K562 (cell line): ENCODE data around the gene MRPL55. TPM values are rescaled to one million over a fixed set of nuclear protein-coding genes. Genes with fewer than 3 reads are reported as not detected.

Experiments
- ATAC-seq: fragments of 200-7000 bp; cut with Tn5 transposase; 3 replicates; pipeline ENCODE4 v1.9.1; 2020; ENCODE audit warnings: moderate library complexity
- BruUV-seq: library from RNA; stranded (reverse); fragments of 400-500 nt; replicated peaks from 2 replicates; lab custom pipeline; 2021; lab: Mats Ljungman, UMichigan
- CTCF ChIA-PET: fragments of 300-600 bp; formaldehyde crosslinking; extraction: SDS; loops from one replicate; lab custom pipeline; 2021; ENCODE audit warnings: low intra/inter-chr PET ratio; lab: Yijun Ruan, JAX
- POLR2A ChIA-PET: fragments of 300-600, 350-650 bp; sonication (Branson Sonifier 250); formaldehyde crosslinking; extraction: SDS; loops from one replicate; lab custom pipeline; 2021; ENCODE audit warnings: antibody characterized with exemption, inconsistent platforms; lab: Yijun Ruan, JAX
- DNase-seq, 4 experiments: peaks; one replicate each; pipeline versions ENCODE4 v3.0.0 to v3.0.0-alpha.2; 2011 to 2018; ENCODE audit warnings: low spot score in 3 of 4, mixed read lengths in 3 of 4; ENCODE audit errors: extremely low read depth in 1 of 4
- FAIRE-seq: peaks from 2 replicates; lab custom pipeline; 2011; peaks lifted over from hg19 to GRCh38; lab: Jason Lieb, UNC
- H2AFZ ChIP-seq: 2 replicates; pipeline ENCODE4 v1.6.0; 2011; ENCODE audit warnings: low read depth, low read length, control low read depth, inconsistent platforms
- H3K27ac ChIP-seq: fragments of 200-600 bp; 3 replicates; pipeline ENCODE4 v1.8.0; 2011; ENCODE audit warnings: low read depth, mild to moderate bottlenecking, control low read depth, inconsistent platforms, low read length, moderate library complexity, mixed read lengths; ENCODE audit errors: extremely low read depth
- H3K27me3 ChIP-seq, 2 experiments: fragments of 300-600 bp in 1 of 2; 2 replicates in 1 of 2; 3 replicates in 1 of 2; pipeline versions ENCODE4 v1.6.0 to v1.8.0; 2011; ENCODE audit warnings: inconsistent platforms in 2 of 2, low read length in 2 of 2, mild to moderate bottlenecking in 1 of 2, mixed read lengths in 1 of 2, moderate library complexity in 1 of 2; ENCODE audit not compliant: control insufficient read depth in 2 of 2, insufficient read depth in 2 of 2
- H3K36me3 ChIP-seq: fragments of 300-600 bp; 3 replicates; pipeline ENCODE4 v1.8.0; 2011; ENCODE audit warnings: mild to moderate bottlenecking, low read length, inconsistent platforms; ENCODE audit not compliant: control insufficient read depth, insufficient read depth
- H3K4me1 ChIP-seq, 2 experiments: fragments of 200-600 bp in 1 of 2; replicated peaks in 1 of 2; 2 replicates in 1 of 2; 3 replicates in 1 of 2; pipeline versions ENCODE4 v1.5.1 to v1.8.0; 2011; ENCODE audit warnings: inconsistent platforms in 2 of 2, low read length in 2 of 2, mild to moderate bottlenecking in 1 of 2, mixed read lengths in 1 of 2, moderate library complexity in 1 of 2; ENCODE audit not compliant: control insufficient read depth in 2 of 2, insufficient read depth in 2 of 2
- H3K4me2 ChIP-seq: 2 replicates; pipeline ENCODE4 v1.6.1; 2011; ENCODE audit warnings: low read length, control low read depth, inconsistent platforms, mixed read lengths; ENCODE audit not compliant: insufficient read depth
- H3K4me3 ChIP-seq: fragments of 200-600 bp; sonication (generic), shearing (Covaris generic); 2 replicates; pipeline ENCODE4 v1.5.1; 2016; ENCODE audit warnings: control low read depth, inconsistent platforms
- H3K79me2 ChIP-seq: fragments of 200-600 bp; 3 replicates; pipeline ENCODE4 v1.8.0; 2011; ENCODE audit warnings: low read length, inconsistent platforms; ENCODE audit not compliant: control insufficient read depth, insufficient read depth
- H3K9ac ChIP-seq, 2 experiments: 2 replicates each; pipeline versions ENCODE4 v1.6.0 to v1.6.1; 2011; ENCODE audit warnings: low read depth in 2 of 2, low read length in 2 of 2, control low read depth in 1 of 2, inconsistent platforms in 1 of 2, mild to moderate bottlenecking in 1 of 2, mixed read lengths in 1 of 2; ENCODE audit not compliant: insufficient read depth in 1 of 2
- H3K9me1 ChIP-seq: one replicate; pipeline ENCODE4 v1.6.0; 2011; ENCODE audit warnings: inconsistent platforms, mild to moderate bottlenecking, low read length, moderate library complexity; ENCODE audit not compliant: control insufficient read depth, insufficient read depth
- H3K9me3 ChIP-seq: replicated peaks from 2 replicates; pipeline ENCODE4 v1.5.1; 2011; ENCODE audit warnings: low read depth, low read length, inconsistent platforms; ENCODE audit not compliant: control insufficient read depth, insufficient read depth
- H4K20me1 ChIP-seq: replicated peaks from 2 replicates; pipeline ENCODE4 v1.6.1; 2011; ENCODE audit warnings: low read length, inconsistent platforms, mixed read lengths; ENCODE audit not compliant: control insufficient read depth, insufficient read depth
- ASH1L ChIP-seq: fragments of 450-650 bp; IDR thresholded peaks from 2 replicates; pipeline ENCODE4 v1.6.1; 2018; ENCODE audit warnings: borderline replicate concordance, mild to moderate bottlenecking, low read depth; ENCODE audit not compliant: partially characterized antibody
- BMI1 ChIP-seq: fragments of 150-350 bp; IDR thresholded peaks from 2 replicates; pipeline ENCODE4 v1.6.1; 2014; ENCODE audit warnings: low read length
- ELK1 ChIP-seq: sonication (generic); formaldehyde crosslinking; IDR thresholded peaks from 2 replicates; pipeline ENCODE4 v1.8.1; 2022; ENCODE audit warnings: missing genetic modification reagents
- EP300 ChIP-seq: IDR thresholded peaks from 2 replicates; pipeline ENCODE4 v1.6.1; 2012; ENCODE audit warnings: low read length, improper control_type of control experiment
- POLR2G ChIP-seq: fragments of 200-400 bp; formaldehyde crosslinking; IDR thresholded peaks from 2 replicates; pipeline ENCODE4 v1.6.1; 2017; ENCODE audit warnings: low read depth, mild to moderate bottlenecking, antibody characterized with exemption, low read length, moderate library complexity
- RBFOX2 ChIP-seq: fragments of 200-400 bp; formaldehyde crosslinking; IDR thresholded peaks from 2 replicates; pipeline ENCODE4 v1.6.1; 2017; ENCODE audit warnings: low read depth, mild to moderate bottlenecking, low read length, moderate library complexity
- SLC30A9 ChIP-seq: fragments of 250-450 bp; sonication (Bioruptor Pico); IDR thresholded peaks from 2 replicates; pipeline ENCODE4 v1.8.0; 2022; ENCODE audit warnings: mild to moderate bottlenecking, moderate library complexity
- TBP ChIP-seq: optimal IDR thresholded peaks from 2 replicates; pipeline ENCODE3; 2011; ENCODE audit warnings: low read depth, low read length, improper control_type of control experiment
- ZNF175 ChIP-seq: fragments of 200-800 bp; sonication (Bioruptor generic); IDR thresholded peaks from 2 replicates; pipeline ENCODE4 v1.6.1; 2016; ENCODE audit warnings: low read depth, mild to moderate bottlenecking, missing genetic modification characterization, missing compliant biosample characterization
- ZNF511 ChIP-seq: sonication (generic); formaldehyde crosslinking; IDR thresholded peaks from 2 replicates; pipeline ENCODE4 v1.8.0; 2022; ENCODE audit warnings: mild to moderate bottlenecking, missing genetic modification reagents
- ZNF561 ChIP-seq: fragments of 450-650 bp; formaldehyde crosslinking; conservative IDR thresholded peaks from 2 replicates; pipeline ENCODE4 v1.4.0; 2020; ENCODE audit warnings: mild to moderate bottlenecking, moderate library complexity
- WGBS: fragments of 100-300 bp; shearing (Covaris generic); methylation state at CpG from one replicate; pipeline ENCODE4 v1.1.6; 2016; ENCODE audit warnings: low coverage, mixed read lengths; ENCODE audit not compliant: insufficient coverage; ENCODE audit errors: missing lambda C conversion rate; 5-methylcytosine and 5-hydroxymethylcytosine counted together
- in situ Hi-C: fragments of 300-500 bp; cut with MboI; formaldehyde crosslinking; loops from 4 replicates; pipeline ENCODE4 v1.15.0; 2018; ENCODE audit warnings: inconsistent platforms, mixed read lengths
- intact Hi-C: fragments of 100-400 bp; cut with micrococcal nuclease; formaldehyde crosslinking; loops from 2 replicates; pipeline ENCODE4 v1.14.2; 2022
- polyA plus RNA-seq, 8 experiments: library from polyadenylated mRNA; depleted of rRNA in 4 of 8; stranded (reverse) in 5 of 8; unstranded in 3 of 8; fragments of >200 nt; fragmentation: Nextera tagmentation in 2 of 8; fragmentation: Illumina TruSeq in 1 of 8; extraction: Ambion mirVana in 2 of 8; extraction: Trizol in 1 of 8; gene quantifications; 2 replicates each; pipeline versions ENCODE4 v1.2.1 to v1.2.3, GENCODE V29; 2011 to 2014; ENCODE audit warnings: inconsistent platforms in 1 of 8, missing spikeins in 1 of 8
- total RNA-seq, 7 experiments: library from RNA; depleted of rRNA in 6 of 7; stranded (reverse); fragments of >200 nt in 6 of 7; fragmentation: Illumina TruSeq in 2 of 7; extraction: Trizol in 2 of 7; gene quantifications; 2 replicates each; pipeline versions ENCODE4 v1.2.1 to v1.2.3, GENCODE V29; 2011 to 2021; ENCODE audit warnings: low replicate concordance in 1 of 7
- TF ChIP-seq, protein P1 (sequence below): fragments of 450-650 bp; formaldehyde crosslinking; IDR thresholded peaks from 2 replicates; pipeline ENCODE4 v1.4.0; 2020; ENCODE audit warnings: mild to moderate bottlenecking
- TF ChIP-seq, protein P2 (sequence below): sonication (generic); formaldehyde crosslinking; IDR thresholded peaks from 2 replicates; pipeline ENCODE4 v1.8.1; 2023; ENCODE audit warnings: mild to moderate bottlenecking, missing genetic modification reagents

Gene MRPL55
- total and polyA plus RNA-seq, 9 of the 15 experiments (the other 6 are each of a cell fraction or from before 2014, with no cell fraction given) = 34.9 to 228 (median 81.0) TPM

DNA sequence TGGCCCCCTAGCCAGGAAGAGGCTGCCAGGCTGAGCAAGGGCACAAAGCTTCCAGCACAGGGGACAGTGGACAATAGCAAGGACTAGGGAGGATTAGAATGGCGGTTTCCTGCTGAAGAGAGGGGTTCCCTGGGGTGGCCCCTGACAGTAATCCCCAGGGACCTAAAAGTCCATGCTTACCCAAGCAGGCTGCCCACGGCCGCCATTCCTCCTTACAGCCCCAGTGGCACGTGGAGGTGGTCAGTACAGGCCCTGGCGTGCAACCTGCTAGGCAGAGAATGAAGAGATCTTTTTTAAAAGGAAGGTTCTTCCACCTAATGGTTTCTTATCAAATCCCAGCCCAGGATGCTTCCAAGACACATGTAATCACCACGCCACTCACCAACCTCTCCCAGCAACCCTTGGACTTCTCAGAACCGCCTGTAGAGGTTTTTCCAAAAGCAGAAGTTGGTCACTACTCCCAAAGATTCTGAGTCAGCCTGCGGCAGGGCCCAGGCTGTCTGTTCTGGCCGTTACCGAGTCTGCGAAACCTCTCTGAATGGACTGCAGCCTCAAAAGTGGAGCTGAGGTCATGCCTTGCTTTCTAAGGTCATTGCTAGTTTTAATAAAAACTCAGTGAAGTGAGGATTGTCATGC is 926 bp downstream of the MRPL55 start (continued):
- TF ChIP-seq, protein P1, sequence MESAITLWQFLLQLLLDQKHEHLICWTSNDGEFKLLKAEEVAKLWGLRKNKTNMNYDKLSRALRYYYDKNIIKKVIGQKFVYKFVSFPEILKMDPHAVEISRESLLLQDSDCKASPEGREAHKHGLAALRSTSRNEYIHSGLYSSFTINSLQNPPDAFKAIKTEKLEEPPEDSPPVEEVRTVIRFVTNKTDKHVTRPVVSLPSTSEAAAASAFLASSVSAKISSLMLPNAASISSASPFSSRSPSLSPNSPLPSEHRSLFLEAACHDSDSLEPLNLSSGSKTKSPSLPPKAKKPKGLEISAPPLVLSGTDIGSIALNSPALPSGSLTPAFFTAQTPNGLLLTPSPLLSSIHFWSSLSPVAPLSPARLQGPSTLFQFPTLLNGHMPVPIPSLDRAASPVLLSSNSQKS (CRISPR knock-in tag) = no peak
- no peak for TF ChIP-seq SLC30A9 (CRISPR knock-in tag)
- TF ChIP-seq ZNF561 (CRISPR knock-in tag) = no peak
- TF ChIP-seq ZNF511 (CRISPR knock-in tag) = no peak
- no peak for TF ChIP-seq ELK1 (CRISPR knock-in tag)
- TF ChIP-seq TBP = peak; percentile 38
- TF ChIP-seq, all 486 proteins: peak for 8

GRCh38 chr1:228107636-228108035 is 1.5 kb downstream of the MRPL55 start:
- H3K4me1 ChIP-seq = peaks cover 23 to 56% of the 10 kb centered on the region in 2 experiments; a peak in 4 of 5 replicates
- no peaks in the 10 kb centered on the region for H3K27me3 ChIP-seq
- ChIA-PET POLR2A (interaction anchor here (0.6 to 2.0 kb wide), 4 partner anchors 9 to 60 kb away, joined by 3 to 8 read pairs (median 6); no protein-coding TSS in a partner anchor), CTCF (no interaction called here)
- H3K36me3 ChIP-seq = peaks cover 29% of the 10 kb centered on the region; the same call in 2 of the 3 replicates
- intact Hi-C loops = no loop called here
- WGBS = 86% methylated on average over 18 of the region's 19 CpGs
- ATAC-seq = no peak
- peak overlapping the region; percentile 86 to 99; a peak in 2 of 4 replicates for H3K9ac ChIP-seq
- in situ Hi-C loops = no loop called here
- peaks cover 5% of the 10 kb centered on the region; the same call in 1 of the 2 replicates for H3K9me3 ChIP-seq
- FAIRE-seq = no peak
- TF ChIP-seq ASH1L (no peak), RBFOX2 (peak; percentile 49), EP300 (no peak), BMI1 (no peak), ZNF175 (CRISPR knock-in tag) (no peak), POLR2G (peak; percentile 29; the same call in 1 of the 2 replicates)
- TF ChIP-seq, protein P2, sequence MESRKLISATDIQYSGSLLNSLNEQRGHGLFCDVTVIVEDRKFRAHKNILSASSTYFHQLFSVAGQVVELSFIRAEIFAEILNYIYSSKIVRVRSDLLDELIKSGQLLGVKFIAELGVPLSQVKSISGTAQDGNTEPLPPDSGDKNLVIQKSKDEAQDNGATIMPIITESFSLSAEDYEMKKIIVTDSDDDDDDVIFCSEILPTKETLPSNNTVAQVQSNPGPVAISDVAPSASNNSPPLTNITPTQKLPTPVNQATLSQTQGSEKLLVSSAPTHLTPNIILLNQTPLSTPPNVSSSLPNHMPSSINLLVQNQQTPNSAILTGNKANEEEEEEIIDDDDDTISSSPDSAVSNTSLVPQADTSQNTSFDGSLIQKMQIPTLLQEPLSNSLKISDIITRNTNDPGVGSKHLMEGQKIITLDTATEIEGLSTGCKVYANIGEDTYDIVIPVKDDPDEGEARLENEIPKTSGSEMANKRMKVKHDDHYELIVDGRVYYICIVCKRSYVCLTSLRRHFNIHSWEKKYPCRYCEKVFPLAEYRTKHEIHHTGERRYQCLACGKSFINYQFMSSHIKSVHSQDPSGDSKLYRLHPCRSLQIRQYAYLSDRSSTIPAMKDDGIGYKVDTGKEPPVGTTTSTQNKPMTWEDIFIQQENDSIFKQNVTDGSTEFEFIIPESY (CRISPR knock-in tag) = 0 out of 2 replicates have a peak, but pooled peaks have one; percentile 33
- no peaks in the 10 kb centered on the region for H3K9me1 ChIP-seq
- peak in 1 of 4 experiments; percentile 8 for DNase-seq
- H3K27ac ChIP-seq = no peak overlapping the region
- no TSS peak for BruUV-seq
- H3K79me2 ChIP-seq = peaks cover 41% of the 10 kb centered on the region
- H2AFZ ChIP-seq = no peak overlapping the region
- H3K4me3 ChIP-seq = peak overlapping the region; percentile 81
- H4K20me1 ChIP-seq = no peaks in the 10 kb centered on the region
- H3K4me2 ChIP-seq = peak overlapping the region; percentile 97
